ENCODE measurements around the gene WDR33.

DNA sequence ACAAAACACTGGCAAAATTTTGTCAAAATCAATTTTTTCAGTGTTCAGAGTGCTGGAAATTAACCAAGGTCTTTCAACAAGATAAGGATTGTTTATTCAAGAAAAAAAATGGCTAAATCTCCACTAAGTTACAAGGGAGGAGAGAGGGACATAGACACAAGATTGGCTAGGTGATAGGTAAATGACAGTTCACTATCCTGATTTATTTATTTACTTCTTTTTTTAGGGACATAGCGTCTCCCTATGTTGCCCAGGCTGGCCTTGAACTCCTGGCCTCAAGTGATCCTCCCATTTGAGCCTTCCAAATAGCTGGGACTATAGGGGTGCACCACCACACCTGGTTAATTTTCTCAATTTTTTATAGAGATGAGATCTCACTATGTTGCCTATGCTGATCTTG lies 3.7 kb upstream of the WDR33 start:
- TF ChIP-seq EP300 (IDR thresholded peaks at IDR 0.05; ENCODE audit: low read depth) (no peak), POLR2A (IDR thresholded peaks at IDR 0.05) (no peak)
- TF ChIP-seq, protein P1, sequence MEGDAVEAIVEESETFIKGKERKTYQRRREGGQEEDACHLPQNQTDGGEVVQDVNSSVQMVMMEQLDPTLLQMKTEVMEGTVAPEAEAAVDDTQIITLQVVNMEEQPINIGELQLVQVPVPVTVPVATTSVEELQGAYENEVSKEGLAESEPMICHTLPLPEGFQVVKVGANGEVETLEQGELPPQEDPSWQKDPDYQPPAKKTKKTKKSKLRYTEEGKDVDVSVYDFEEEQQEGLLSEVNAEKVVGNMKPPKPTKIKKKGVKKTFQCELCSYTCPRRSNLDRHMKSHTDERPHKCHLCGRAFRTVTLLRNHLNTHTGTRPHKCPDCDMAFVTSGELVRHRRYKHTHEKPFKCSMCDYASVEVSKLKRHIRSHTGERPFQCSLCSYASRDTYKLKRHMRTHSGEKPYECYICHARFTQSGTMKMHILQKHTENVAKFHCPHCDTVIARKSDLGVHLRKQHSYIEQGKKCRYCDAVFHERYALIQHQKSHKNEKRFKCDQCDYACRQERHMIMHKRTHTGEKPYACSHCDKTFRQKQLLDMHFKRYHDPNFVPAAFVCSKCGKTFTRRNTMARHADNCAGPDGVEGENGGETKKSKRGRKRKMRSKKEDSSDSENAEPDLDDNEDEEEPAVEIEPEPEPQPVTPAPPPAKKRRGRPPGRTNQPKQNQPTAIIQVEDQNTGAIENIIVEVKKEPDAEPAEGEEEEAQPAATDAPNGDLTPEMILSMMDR (IDR thresholded peaks at IDR 0.05), result no peak
